ENCODE measurements around the gene DACH1.

- TF ChIP-seq CTCF (IDR thresholded peaks at IDR 0.05; ENCODE audit: low read depth, low read length): no peak
- TF ChIP-seq POLR2A (IDR thresholded peaks at IDR 0.05; ENCODE audit: extremely low read depth, insufficient read length): no peak
- TF ChIP-seq MAX (IDR thresholded peaks at IDR 0.05; ENCODE audit: low read depth, low read length): no peak
Observed at GRCh38 chr13:71871844-71872243, 4.8 kb upstream of the DACH1 start.

All from NB4 (cell line).